ENCODE data around the gene GRK5.
A peak's percentile ranks its signal among the peaks of the same experiment; 100 is the strongest.
"Not testable (repeated sequence)": the region's sequence is repeated elsewhere in the genome, so short reads cannot be mapped to it uniquely, and the experiment has no call there.

Gene GRK5

DNA sequence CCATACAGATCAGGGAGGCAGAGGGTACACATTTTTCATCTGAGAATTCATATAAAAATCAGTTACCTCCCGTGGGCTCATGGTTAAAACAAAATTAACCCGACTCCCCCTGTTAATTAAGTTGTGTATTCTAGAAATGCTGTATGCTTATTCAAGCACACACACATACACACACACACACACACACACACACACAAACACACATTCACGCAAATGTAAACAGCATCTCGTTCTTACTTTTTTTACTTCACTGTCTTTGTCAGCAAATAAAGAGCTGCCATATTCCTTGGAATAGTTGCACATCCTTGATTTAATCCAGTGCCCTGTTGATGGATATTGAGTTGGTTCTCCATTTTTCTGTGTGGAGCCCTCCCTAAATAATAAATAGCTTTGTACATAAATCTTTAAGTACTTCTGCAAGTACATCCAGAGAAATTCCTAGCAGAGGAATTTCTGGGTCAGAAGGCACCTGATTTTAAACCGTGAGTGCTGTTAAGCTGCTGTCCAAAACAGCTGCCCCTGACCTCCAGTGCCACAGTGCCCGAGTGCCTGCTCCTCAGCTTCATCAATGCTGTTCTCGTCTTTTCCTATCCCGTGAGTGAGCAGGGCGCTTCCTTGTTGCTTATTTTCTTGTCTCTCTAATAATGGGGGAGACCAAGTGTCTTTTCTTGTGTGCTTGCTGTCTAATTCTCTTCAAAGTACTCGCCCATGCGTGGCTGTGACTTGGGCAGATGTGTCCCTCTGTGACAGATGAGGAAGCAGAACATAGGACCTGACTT is 217.9 kb downstream of the GRK5 start:
- no peak for FAIRE-seq

- no peak for FAIRE-seq
Observed at GRCh38 chr10:119425881-119426170, 218.5 kb downstream of the GRK5 start.

- FAIRE-seq = no peak
Observed at GRCh38 chr10:119426699-119427098, 219.3 kb downstream of the GRK5 start.

GRCh38 chr10:119427263-119427864 is 220.0 kb downstream of the GRK5 start:
- FAIRE-seq = no peak

DNA sequence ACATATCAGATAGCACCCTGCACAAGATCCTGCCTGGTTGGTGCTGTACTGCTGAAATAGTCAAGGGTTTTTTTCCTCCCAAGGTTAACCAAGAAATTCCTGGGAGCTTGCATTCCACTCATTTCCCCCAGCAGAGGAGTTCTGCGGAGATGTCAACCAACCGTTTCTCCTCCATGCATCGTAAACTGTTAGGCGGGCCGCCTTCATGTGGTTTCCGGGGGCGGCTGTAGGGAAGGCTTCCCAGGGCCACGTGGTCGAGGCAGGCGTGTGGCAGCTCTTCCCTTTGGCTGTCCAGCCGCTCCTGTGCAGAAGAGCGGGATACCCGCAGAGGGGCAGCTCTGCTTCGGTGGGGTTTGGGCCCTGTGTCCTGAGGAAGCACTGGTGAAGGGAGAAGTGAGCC is 221.4 kb downstream of the GRK5 start:
- FAIRE-seq = no peak

DNA sequence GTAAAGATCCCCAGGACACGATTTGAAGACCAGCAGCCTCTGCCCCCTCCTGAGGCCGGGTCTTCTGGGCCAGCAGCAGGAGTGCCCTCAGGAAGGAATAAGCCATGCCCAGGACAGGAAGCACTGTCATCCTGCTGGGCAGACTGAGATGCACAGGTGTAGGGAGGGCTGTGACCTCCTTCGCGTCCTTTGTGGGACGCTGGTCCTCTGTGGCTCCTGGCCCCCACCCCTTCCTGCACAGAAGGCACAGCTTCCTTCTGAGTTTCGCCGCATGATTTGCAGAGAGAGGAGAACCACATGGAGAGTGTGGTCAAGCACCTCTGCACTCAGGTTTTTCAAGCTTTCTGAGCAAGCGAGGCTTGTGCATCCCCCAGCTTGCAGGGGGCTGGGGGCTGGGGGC is 222.4 kb downstream of the GRK5 start:
- FAIRE-seq = no peak

DNA sequence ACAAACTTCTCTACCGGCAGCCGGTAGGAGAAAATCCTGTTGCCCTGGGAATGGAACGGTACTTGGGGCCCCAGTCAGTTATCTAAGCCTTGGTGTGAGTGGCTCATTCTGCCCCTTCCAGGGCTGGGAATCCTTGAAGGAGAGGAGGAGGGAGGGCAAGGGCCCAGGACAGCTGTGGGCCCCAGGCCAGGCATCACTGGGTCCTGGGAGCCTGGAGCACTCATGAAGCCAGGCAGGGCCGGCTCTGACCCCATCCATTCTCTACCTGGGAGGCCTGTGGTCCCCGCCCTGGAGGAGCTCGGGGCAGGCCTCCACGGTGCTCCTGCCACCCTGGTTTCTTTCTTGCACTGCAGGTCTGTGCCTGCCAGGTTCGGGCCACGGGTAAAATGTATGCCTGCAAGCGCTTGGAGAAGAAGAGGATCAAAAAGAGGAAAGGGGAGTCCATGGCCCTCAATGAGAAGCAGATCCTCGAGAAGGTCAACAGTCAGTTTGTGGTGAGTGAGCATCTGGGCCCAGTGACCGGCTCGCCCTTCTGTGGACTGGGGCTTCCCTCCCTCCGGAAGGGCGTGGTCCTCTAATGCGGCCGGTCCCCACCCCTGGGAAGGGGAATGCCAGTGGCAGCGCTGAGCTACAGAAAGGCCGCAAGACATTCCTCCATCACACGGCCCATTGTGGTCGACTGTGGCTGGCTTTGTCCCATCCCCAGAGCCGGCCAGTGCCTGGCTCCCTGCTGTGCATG is 223.8 kb downstream of the GRK5 start:
- FAIRE-seq = no peak

DNA sequence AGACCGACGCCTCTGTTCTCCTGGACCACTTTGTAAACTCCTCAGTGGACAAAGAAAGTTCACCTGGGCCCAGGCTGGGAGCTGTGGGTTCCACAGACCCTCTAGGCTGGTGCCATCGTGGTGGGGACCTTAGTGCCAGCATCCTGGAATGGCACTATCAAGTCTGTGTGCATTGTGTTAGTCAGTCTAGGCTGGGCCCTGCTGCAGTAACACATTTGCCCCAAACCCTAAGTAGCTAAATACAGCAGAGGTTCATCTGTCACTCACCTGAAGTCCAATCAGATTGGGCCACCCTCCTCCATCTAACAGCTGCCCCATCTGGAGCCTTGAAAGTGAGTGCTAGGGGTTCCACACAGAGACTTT is 224.4 kb downstream of the GRK5 start:
- no peak for FAIRE-seq

- not testable (repeated sequence) for FAIRE-seq
Observed at GRCh38 chr10:119434942-119435341, 227.6 kb downstream of the GRK5 start.

GRCh38 chr10:119438717-119439116 is 231.3 kb downstream of the GRK5 start:
- no peak for FAIRE-seq

- no peak for FAIRE-seq
Observed at GRCh38 chr10:119439922-119440321, 232.6 kb downstream of the GRK5 start.

DNA sequence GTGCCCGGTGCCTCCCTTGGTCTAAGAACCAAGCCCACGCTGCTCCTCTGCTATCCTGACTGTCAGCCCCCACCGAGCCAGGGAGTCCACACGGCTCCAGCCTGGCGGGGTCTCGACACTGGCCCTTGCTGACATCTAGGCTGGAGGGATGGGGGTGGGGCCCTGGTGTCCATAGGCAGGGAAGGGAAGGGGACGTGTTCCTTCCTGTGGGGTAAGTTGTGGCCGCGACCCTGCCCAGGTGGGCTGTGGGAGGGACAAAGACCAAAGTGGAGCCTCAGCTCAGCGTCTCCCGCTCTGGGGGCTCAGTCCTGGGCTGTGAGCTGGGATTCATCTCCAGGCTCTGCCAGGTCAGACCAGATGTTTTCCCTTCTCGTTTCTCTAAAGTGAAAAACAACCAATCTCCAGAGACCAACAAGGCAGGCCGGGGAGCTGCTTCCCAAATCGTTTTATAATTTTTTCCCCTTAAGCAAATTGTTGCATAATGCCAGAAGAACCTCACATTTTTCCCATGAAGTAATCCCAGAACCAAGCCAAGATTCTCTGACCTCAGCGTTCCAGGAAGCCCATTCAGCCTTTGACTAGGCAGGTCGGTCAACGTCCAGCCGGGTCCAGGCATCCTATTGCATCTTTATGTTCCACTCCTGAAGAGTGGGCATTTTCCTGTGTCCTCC is 233.9 kb downstream of the GRK5 start:
- FAIRE-seq = peak; percentile 63

DNA sequence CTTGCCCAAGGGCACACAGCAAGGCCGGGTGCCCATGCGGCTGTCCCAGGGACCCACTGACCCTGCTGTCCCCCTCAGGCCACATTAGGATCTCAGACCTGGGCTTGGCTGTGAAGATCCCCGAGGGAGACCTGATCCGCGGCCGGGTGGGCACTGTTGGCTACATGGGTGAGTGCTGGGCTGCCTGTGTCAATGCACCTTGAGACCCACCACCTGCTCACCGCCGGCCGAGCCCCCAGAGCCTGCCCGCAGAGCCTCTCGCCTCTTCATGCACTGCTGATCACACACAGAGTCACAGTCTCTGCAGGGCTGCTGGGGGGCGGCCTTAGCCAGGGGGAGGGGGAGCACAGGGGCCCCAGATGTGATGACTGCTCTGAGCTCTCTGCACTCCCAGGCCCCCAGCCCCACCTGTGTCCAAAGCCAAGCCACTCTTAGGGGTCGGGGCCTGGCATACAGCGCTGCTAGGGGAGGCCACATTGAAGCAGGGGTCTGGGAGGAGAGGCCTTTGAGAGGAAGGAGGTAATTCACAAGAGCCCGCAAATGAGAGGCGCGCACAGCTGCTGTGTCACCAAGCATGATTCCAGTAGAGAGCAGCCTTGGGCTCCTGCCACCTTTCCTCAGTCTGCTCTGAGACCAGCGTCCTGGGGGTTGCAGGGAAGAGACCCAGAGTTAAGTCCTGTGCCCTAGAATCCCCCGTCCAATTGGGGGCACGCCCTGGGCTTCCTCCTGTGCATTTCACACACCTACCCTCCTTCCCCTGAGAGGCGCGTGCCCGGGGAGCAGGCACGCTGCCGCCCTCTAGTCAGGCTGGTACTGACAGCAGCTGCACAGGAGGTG is 234.8 kb downstream of the GRK5 start:
- no peak for FAIRE-seq

DNA sequence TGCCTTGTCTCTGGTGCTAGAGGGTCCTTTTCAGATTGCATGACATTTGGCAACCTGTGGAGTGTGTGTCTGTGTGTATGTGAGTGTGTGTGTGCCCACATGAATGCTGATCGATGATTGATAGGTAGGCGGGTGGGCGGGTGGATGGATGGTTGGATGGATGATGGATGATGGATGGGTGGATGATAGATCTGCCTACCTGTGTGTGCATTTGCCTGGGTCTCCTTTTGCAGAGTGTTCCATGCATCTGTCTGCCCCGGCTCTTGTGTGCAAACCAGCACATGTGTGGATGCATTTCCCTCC is 235.3 kb downstream of the GRK5 start:
- no peak for FAIRE-seq

- no peak for FAIRE-seq
Observed at GRCh38 chr10:119443441-119443840, 236.1 kb downstream of the GRK5 start.

DNA sequence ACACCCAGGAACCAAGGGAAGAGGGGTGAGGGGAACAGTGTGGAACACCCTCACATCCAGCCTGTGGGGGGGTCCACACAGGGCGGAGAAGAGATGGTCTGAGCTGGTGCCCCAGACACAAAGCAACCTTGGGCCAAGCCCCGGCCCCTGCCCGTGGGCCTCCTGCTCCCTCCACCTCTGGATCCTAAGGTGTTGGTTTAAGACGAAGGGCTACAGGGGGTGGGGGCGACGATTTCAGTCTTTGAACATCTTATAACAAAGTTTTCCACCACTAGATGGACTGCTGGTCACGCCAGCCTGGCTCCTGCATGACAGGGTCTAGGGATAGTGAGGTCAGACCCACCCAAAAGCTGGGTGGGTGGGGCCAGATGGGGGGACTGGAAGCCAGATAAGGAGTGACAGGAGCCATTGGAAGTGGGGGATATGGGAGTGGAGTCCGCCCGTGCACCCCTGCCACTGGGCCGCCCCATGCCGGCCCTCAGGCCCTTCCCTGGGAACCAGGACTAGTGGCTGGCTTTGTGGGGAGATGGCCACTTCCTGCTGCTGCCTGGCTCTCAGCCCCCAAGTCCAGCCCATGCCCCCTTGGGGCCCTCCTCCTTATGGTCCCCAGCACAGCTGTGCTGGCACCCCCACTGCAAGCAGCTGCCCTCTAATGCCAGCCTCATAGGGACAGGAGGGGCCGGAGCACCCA is 236.7 kb downstream of the GRK5 start:
- no peak for FAIRE-seq

DNA sequence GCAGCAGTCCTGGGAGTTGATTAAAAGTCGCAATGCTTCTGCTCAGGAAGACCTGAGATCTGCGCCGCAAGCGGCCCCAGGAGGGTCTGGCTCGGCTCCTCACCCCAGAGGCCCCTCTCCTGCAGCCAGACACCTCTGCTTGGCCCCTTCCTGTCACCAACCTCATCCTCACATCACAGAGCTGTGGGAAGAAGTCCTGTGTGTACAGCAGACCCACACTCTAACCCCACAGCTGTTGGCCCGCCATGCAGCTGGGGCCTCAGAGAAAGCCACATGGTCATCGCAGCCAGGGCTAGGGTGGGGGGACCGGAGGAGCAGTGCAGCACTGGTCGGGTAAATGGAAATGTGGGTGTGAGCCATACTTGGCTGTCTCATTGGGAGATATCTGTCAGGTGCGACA is 237.5 kb downstream of the GRK5 start:
- no peak for FAIRE-seq

DNA sequence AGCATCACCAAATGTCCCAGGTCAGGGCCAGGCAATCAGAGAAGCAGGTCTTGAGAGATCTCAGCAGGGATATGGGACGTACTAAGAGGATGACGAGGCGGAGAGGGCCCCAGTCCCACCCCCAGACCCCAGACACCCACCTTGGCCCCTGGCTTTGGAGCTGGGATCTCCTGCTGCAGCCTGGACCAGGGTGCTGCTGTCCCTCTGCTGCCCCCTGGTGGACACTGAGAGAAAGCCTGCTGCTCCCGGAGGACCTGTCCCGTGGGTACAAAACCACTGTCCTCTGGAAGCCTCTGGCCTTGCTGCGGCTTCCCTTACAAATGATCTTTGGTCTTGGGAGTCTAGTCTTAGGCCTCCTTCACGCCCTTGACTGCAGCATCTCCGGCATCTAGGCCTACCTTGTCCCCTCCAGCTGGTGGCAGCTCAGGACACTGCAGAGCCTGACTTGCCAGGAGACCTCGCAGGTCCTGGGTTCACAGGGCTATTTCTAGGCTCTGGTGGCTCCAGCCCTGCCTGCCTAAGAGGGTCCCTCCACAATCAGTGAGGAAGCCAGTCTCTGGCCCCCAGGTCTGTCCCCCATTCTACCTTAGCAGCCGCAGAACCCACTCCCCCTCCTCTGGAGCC is 238.1 kb downstream of the GRK5 start:
- no peak for FAIRE-seq

DNA sequence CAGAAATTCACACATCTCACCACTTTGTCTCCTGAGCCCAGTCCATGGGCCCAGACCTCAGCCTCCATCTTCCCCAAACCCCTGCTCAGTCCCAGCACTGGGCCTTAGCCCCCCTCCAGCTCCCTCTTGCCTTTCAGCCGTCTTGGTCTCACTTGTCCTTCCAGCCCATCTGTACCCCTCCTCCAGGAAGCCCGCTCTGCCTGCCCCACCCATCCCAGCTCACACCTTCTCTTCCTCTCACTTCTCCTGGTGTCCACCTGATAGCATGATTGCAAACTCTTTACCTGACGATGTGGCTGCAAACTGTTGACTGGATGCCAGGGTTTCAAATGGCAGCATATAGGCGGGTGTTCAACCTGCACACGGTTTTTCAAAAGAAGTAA is 238.6 kb downstream of the GRK5 start:
- no peak for FAIRE-seq

- FAIRE-seq = no peak
Observed at GRCh38 chr10:119446441-119447277, 239.3 kb downstream of the GRK5 start.

DNA sequence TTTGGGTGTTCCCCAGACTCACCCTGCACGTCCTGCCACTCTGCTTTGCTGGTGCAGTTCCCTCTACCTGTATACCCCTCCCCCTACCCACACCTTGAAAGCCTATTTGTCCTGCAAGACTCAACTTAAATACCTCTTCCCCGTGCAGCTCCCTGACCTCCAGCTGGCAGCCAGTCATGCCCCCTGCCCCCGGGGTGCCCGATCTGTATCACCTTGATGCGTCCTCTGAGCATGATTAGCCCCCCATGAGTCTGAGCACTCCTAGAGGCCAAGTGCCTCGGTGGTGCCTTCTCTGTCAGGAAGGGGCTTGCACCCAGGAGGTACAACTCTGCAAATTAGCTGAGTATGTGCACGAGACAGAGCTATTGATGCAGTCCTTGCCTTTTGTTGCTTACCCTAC is 240.1 kb downstream of the GRK5 start:
- FAIRE-seq = no peak
